Liver (tissue), 9 donors: ENCODE data around the gene COL10A1. TPM values are rescaled to one million over a fixed set of nuclear protein-coding genes. Genes with fewer than 3 reads are reported as not detected.

Experiments
- DNase-seq: peaks from one replicate; pipeline ENCODE4 v3.0.0-alpha.2; 2017; ENCODE audit warnings: low spot score
- H3K27ac ChIP-seq, 2 donors: one replicate each; pipeline ENCODE4 v1.7.0; 2013; ENCODE audit warnings: inconsistent platforms in 2 of 2, low read length in 2 of 2, control low read depth in 1 of 2, low read depth in 1 of 2, mild to moderate bottlenecking in 1 of 2
- H3K27me3 ChIP-seq, 4 donors: one replicate each; pipeline versions ENCODE4 v1.6.1 to v1.7.0; 2013; ENCODE audit warnings: low read length in 3 of 4, inconsistent platforms in 1 of 4, mild to moderate bottlenecking in 1 of 4, moderate library complexity in 1 of 4; ENCODE audit not compliant: control insufficient read depth in 4 of 4, insufficient read depth in 4 of 4
- H3K36me3 ChIP-seq, 4 donors: one replicate each; pipeline versions ENCODE4 v1.6.1 to v1.7.0; 2013; ENCODE audit warnings: low read length in 3 of 4, mild to moderate bottlenecking in 3 of 4, low read depth in 1 of 4, moderate library complexity in 1 of 4; ENCODE audit not compliant: control insufficient read depth in 4 of 4, insufficient read depth in 3 of 4
- H3K4me1 ChIP-seq, 4 donors: one replicate each; pipeline versions ENCODE4 v1.6.1 to v1.7.0; 2013; ENCODE audit warnings: low read length in 3 of 4, mild to moderate bottlenecking in 3 of 4, moderate library complexity in 1 of 4; ENCODE audit not compliant: control insufficient read depth in 4 of 4, insufficient read depth in 4 of 4
- H3K4me3 ChIP-seq, 3 donors: one replicate each; pipeline versions ENCODE4 v1.6.1 to v1.7.0; 2013; ENCODE audit warnings: low read length in 3 of 3, control low read depth in 1 of 3, low read depth in 1 of 3, mild to moderate bottlenecking in 1 of 3
- H3K9ac ChIP-seq, 2 donors: one replicate each; pipeline ENCODE4 v1.7.0; 2013; ENCODE audit warnings: low read length in 2 of 2, mild to moderate bottlenecking in 2 of 2, moderate library complexity in 2 of 2, control low read depth in 1 of 2, low read depth in 1 of 2
- H3K9me3 ChIP-seq, 4 donors: one replicate each; pipeline versions ENCODE4 v1.6.1 to v1.7.0; 2013; ENCODE audit warnings: low read length in 3 of 4; ENCODE audit not compliant: control insufficient read depth in 4 of 4
- ATF3 ChIP-seq: IDR thresholded peaks from 2 replicates; pipeline ENCODE4 v1.6.1; 2016; ENCODE audit warnings: antibody characterized with exemption
- CTCF ChIP-seq: fragments of 150-350 bp; IDR thresholded peaks from 2 replicates; pipeline ENCODE4 v1.5.1; 2017; ENCODE audit warnings: improper control_type of control experiment, low read depth, low read length; ENCODE audit not compliant: missing input control
- EGR1 ChIP-seq, 2 donors: IDR thresholded peaks; 2 replicates each; pipeline ENCODE4 v1.6.1; 2016 to 2018; ENCODE audit warnings: antibody characterized with exemption in 2 of 2, low read depth in 2 of 2
- FOXA1 ChIP-seq: IDR thresholded peaks from 2 replicates; pipeline ENCODE4 v1.6.1; 2016; ENCODE audit warnings: antibody characterized with exemption
- FOXA2 ChIP-seq: IDR thresholded peaks from 2 replicates; pipeline ENCODE4 v1.6.1; 2016; ENCODE audit warnings: antibody characterized with exemption
- GABPA ChIP-seq, 2 donors: IDR thresholded peaks in 1 of 2; conservative IDR thresholded peaks in 1 of 2; 2 replicates each; pipeline ENCODE4 v1.6.1; 2016; ENCODE audit warnings: antibody characterized with exemption in 2 of 2, mild to moderate bottlenecking in 1 of 2, moderate library complexity in 1 of 2
- HNF4A ChIP-seq, 2 donors: conservative IDR thresholded peaks; 2 replicates each; pipeline ENCODE4 v1.6.1; 2016; ENCODE audit warnings: antibody characterized with exemption in 2 of 2, mild to moderate bottlenecking in 2 of 2
- HNF4G ChIP-seq: IDR thresholded peaks from 2 replicates; pipeline ENCODE4 v1.6.1; 2016; ENCODE audit warnings: antibody characterized with exemption
- JUND ChIP-seq, 2 donors: IDR thresholded peaks; 2 replicates each; pipeline ENCODE4 v1.6.1; 2016; ENCODE audit warnings: antibody characterized with exemption in 2 of 2
- MAX ChIP-seq: IDR thresholded peaks from 2 replicates; pipeline ENCODE4 v1.6.1; 2016; ENCODE audit warnings: antibody characterized with exemption
- NR2F2 ChIP-seq: IDR thresholded peaks from 2 replicates; pipeline ENCODE4 v1.6.1; 2016; ENCODE audit warnings: antibody characterized with exemption
- RAD21 ChIP-seq, 2 donors: IDR thresholded peaks; 2 replicates each; pipeline ENCODE4 v1.6.1; 2016; ENCODE audit warnings: antibody characterized with exemption in 2 of 2, mild to moderate bottlenecking in 2 of 2
- REST ChIP-seq: IDR thresholded peaks from 2 replicates; pipeline ENCODE4 v1.6.1; 2016; ENCODE audit warnings: antibody characterized with exemption, mild to moderate bottlenecking
- RXRA ChIP-seq, 2 donors: IDR thresholded peaks; 2 replicates each; pipeline ENCODE4 v1.6.1; 2017 to 2018; ENCODE audit warnings: antibody characterized with exemption in 2 of 2, mild to moderate bottlenecking in 1 of 2
- SP1 ChIP-seq: IDR thresholded peaks from 2 replicates; pipeline ENCODE4 v1.6.1; 2018; ENCODE audit warnings: antibody characterized with exemption, mild to moderate bottlenecking
- TAF1 ChIP-seq: conservative IDR thresholded peaks from 2 replicates; pipeline ENCODE4 v1.6.1; 2016; ENCODE audit warnings: antibody characterized with exemption, mild to moderate bottlenecking
- YY1 ChIP-seq: IDR thresholded peaks from 2 replicates; pipeline ENCODE4 v1.6.1; 2016; ENCODE audit warnings: antibody characterized with exemption, mild to moderate bottlenecking
- ZBTB33 ChIP-seq: IDR thresholded peaks from 2 replicates; pipeline ENCODE4 v1.6.1; 2016; ENCODE audit warnings: antibody characterized with exemption
- WGBS: extraction: QIAGEN DNeasy Blood & Tissue Kit; methylation state at CpG from one replicate; pipeline ENCODE4 v1.1.7; 2013; 5-methylcytosine and 5-hydroxymethylcytosine counted together
- polyA plus RNA-seq, 2 donors: library from polyadenylated mRNA; stranded (reverse) in 1 of 2; unstranded in 1 of 2; fragments of 200-250 nt in 1 of 2; fragments of >200 nt in 1 of 2; fragmentation: Nextera tagmentation in 1 of 2; extraction: Ambion mirVana in 1 of 2; gene quantifications; one replicate each; pipeline versions ENCODE4 v1.2.1 to v1.2.3, GENCODE V29; 2013 to 2015
- total RNA-seq, 2 donors: library from RNA; depleted of rRNA; stranded (reverse); fragments of >200 nt; gene quantifications; one replicate each; pipeline ENCODE4 v1.2.3, GENCODE V29; 2014
- donor health status: healthy.
- donor health status: healthy.
- donor health status: healthy.
- donor health status: healthy.
- donor health status: healthy.

Gene COL10A1
- total RNA-seq (not detected), polyA plus RNA-seq (under 1 TPM; 0.01 to 0.15 TPM)

- Histone ChIP-seq H3K27me3 (no peaks in the 10 kb centered on the region), H3K36me3 (peaks cover 0 to 2% (median 0%) of the 10 kb centered on the region in 4 donors), H3K4me3 (no peak within 1 kb of the TSS), H3K4me1 (peaks cover 0 to 2% (median 0%) of the 10 kb centered on the region in 4 donors), H3K9ac (no peak within 1 kb of the TSS), H3K9me3 (no peaks in the 10 kb centered on the region), H3K27ac (no peak within 1 kb of the TSS)
- DNase-seq = no peak
- TF ChIP-seq JUND (IDR thresholded peaks at IDR 0.05) (no peak), HNF4A (conservative IDR thresholded peaks at IDR 0.05) (no peak), RXRA (IDR thresholded peaks at IDR 0.05) (no peak), EGR1 (IDR thresholded peaks at IDR 0.05; ENCODE audit: low read depth in 2 of 2) (no peak), RAD21 (IDR thresholded peaks at IDR 0.05) (no peak), GABPA (IDR thresholded peaks at IDR 0.05 in 1 of 2, conservative IDR thresholded peaks at IDR 0.05 in 1 of 2) (no peak), ATF3 (no peak), NR2F2 (no peak), YY1 (no peak), CTCF (no peak), HNF4G (no peak), REST (no peak), MAX (no peak), FOXA1 (no peak), FOXA2 (no peak), SP1 (no peak), TAF1 (no peak), ZBTB33 (no peak)
- 97% methylated on average over 6 of the region's 6 CpGs for WGBS
These were observed at the start of gene COL10A1 for GRCh38 chr6:116126032-116126431. Gene COL10A1, minus strand, starts transcription at chr6:116126132. Its CDS starts 640 bp downstream, at chr6:116125492.
